OCI-LY1 (cell line): ENCODE measurements around the gene PGBD5.
"Not testable (repeated sequence)": the region's sequence is repeated elsewhere in the genome, so short reads cannot be mapped to it uniquely, and the experiment has no call there.

Source experiments
- H2AFZ ChIP-seq: fragments of 200-600 bp; sonication (generic), shearing (Covaris generic); 2 replicates; pipeline ENCODE4 v1.6.0; 2014; ENCODE audit warnings: antibody characterized with exemption, mild to moderate bottlenecking, low read length
- H3F3A ChIP-seq: fragments of 200-600 bp; sonication (generic), shearing (Covaris generic); 2 replicates; pipeline ENCODE4 v1.6.0; 2014; ENCODE audit warnings: mild to moderate bottlenecking, antibody characterized with exemption, low read length, moderate library complexity; ENCODE audit not compliant: insufficient read depth
- H3K27ac ChIP-seq: fragments of 200-600 bp; sonication (generic); 2 replicates; pipeline ENCODE4 v1.5.1; 2014; ENCODE audit warnings: low read length, mixed run types, mild to moderate bottlenecking, low read depth; ENCODE audit not compliant: poor library complexity, severe bottlenecking
- H3K27me3 ChIP-seq: fragments of 200-600 bp; sonication (generic); 2 replicates; pipeline ENCODE4 v1.6.0; 2014; ENCODE audit warnings: antibody characterized with exemption, mild to moderate bottlenecking, low read length, moderate library complexity; ENCODE audit not compliant: insufficient read depth
- H3K36me3 ChIP-seq: fragments of 200-600 bp; sonication (generic); 2 replicates; pipeline ENCODE4 v1.6.1; 2014; ENCODE audit warnings: mild to moderate bottlenecking, antibody characterized with exemption, low read length, moderate library complexity, mixed read lengths; ENCODE audit not compliant: insufficient read depth
- H3K4me1 ChIP-seq: fragments of 200-600 bp; sonication (generic); 2 replicates; pipeline ENCODE4 v1.5.1; 2014; ENCODE audit warnings: mild to moderate bottlenecking, low read length, moderate library complexity; ENCODE audit not compliant: insufficient read depth, severe bottlenecking
- H3K4me2 ChIP-seq: fragments of 200-600 bp; sonication (generic), shearing (Covaris generic); 2 replicates; pipeline ENCODE4 v1.6.1; 2014; ENCODE audit warnings: low read length
- H3K4me3 ChIP-seq: fragments of 200-600 bp; sonication (generic); 2 replicates; pipeline ENCODE4 v1.5.1; 2014; ENCODE audit warnings: low read length, low read depth, mild to moderate bottlenecking, mixed read lengths; ENCODE audit not compliant: poor library complexity, severe bottlenecking
- H3K79me2 ChIP-seq: fragments of 200-600 bp; shearing (Covaris generic); 2 replicates; pipeline ENCODE4 v1.6.1; 2016; ENCODE audit warnings: mixed run types, low read length, mixed read lengths; ENCODE audit not compliant: insufficient read depth
- H3K9ac ChIP-seq: fragments of 200-600 bp; sonication (generic), shearing (Covaris generic); 2 replicates; pipeline ENCODE4 v1.6.1; 2014; ENCODE audit warnings: mild to moderate bottlenecking, low read length, mixed read lengths
- H3K9me2 ChIP-seq: fragments of 200-600 bp; sonication (generic), shearing (Covaris generic); 2 replicates; pipeline ENCODE4 v1.6.1; 2014; ENCODE audit warnings: low read depth, mild to moderate bottlenecking, low read length, mixed read lengths
- H3K9me3 ChIP-seq: fragments of 200-600 bp; shearing (Covaris generic); 2 replicates; pipeline ENCODE4 v1.6.1; 2014; ENCODE audit warnings: low read length, mixed read lengths
- H4K20me1 ChIP-seq: fragments of 200-600 bp; sonication (generic), shearing (Covaris generic); 2 replicates; pipeline ENCODE4 v1.6.0; 2016; ENCODE audit warnings: mild to moderate bottlenecking, low read length; ENCODE audit not compliant: insufficient read depth
- EZH2 ChIP-seq: fragments of 200-600 bp; sonication (generic), shearing (Covaris generic); IDR thresholded peaks from 2 replicates; pipeline ENCODE4 v1.8.0; 2017; ENCODE audit warnings: borderline replicate concordance, mixed run types, mild to moderate bottlenecking, antibody characterized with exemption, low read length, moderate library complexity, mixed read lengths
- TF ChIP-seq, protein P1 (sequence below): fragments of 200-600 bp; sonication (generic), shearing (Covaris generic); IDR thresholded peaks from 2 replicates; pipeline ENCODE4 v1.5.1; 2017; ENCODE audit warnings: mild to moderate bottlenecking, antibody characterized with exemption, low read length, moderate library complexity, mixed read lengths

PGBD5 gene

GRCh38 chr1:230426246-230427093, at the start of gene PGBD5:
TSS of gene PGBD5 (minus strand) at chr1:230426332. CDS start at chr1:230425928, 404 bp downstream.
- H2AFZ ChIP-seq, result no peak within 1 kb of the TSS
- no peaks in the 10 kb centered on the region for H3K9me3 ChIP-seq
- no peaks in the 10 kb centered on the region for H3K27me3 ChIP-seq
- H3K9me2 ChIP-seq, result no peaks in the 10 kb centered on the region
- H3K4me1 ChIP-seq, result no peaks in the 10 kb centered on the region
- H3K4me3 ChIP-seq, result peak within 1 kb of the TSS; percentile 56
- H3K4me2 ChIP-seq, result peak within 1 kb of the TSS; percentile 54
- no peaks in the 10 kb centered on the region for H3F3A ChIP-seq
- TF ChIP-seq EZH2, result no peak
- TF ChIP-seq, protein P1, sequence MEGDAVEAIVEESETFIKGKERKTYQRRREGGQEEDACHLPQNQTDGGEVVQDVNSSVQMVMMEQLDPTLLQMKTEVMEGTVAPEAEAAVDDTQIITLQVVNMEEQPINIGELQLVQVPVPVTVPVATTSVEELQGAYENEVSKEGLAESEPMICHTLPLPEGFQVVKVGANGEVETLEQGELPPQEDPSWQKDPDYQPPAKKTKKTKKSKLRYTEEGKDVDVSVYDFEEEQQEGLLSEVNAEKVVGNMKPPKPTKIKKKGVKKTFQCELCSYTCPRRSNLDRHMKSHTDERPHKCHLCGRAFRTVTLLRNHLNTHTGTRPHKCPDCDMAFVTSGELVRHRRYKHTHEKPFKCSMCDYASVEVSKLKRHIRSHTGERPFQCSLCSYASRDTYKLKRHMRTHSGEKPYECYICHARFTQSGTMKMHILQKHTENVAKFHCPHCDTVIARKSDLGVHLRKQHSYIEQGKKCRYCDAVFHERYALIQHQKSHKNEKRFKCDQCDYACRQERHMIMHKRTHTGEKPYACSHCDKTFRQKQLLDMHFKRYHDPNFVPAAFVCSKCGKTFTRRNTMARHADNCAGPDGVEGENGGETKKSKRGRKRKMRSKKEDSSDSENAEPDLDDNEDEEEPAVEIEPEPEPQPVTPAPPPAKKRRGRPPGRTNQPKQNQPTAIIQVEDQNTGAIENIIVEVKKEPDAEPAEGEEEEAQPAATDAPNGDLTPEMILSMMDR, result no peak
- H3K79me2 ChIP-seq, result no peaks in the 10 kb centered on the region
- H3K36me3 ChIP-seq, result no peaks in the 10 kb centered on the region
- H3K27ac ChIP-seq, result no peak within 1 kb of the TSS
- no peaks in the 10 kb centered on the region for H4K20me1 ChIP-seq
- no peak within 1 kb of the TSS for H3K9ac ChIP-seq

DNA sequence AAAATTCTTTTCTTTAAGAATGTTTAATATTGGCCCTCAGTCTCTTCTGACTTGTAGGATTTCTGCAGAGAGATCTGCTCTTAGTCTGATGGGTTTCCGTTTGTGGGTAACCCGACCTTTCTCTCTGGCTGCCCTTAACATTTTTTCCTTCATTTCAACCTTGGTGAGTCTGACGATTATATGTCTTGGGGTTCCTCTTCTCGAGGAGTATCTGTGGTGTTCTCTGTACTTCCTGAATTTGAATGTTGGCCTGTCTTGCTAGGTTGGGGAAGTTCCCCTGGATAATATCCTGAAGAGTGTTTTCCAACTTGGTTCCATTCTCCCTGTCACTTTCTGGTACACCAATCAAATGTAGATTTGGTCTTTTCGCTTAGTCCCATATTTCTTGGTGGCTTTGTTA, 48.8 kb upstream of the PGBD5 start:
- not testable (repeated sequence) for H3K9me3 ChIP-seq, H3K27me3 ChIP-seq, H2AFZ ChIP-seq, H3F3A ChIP-seq, H3K4me2 ChIP-seq, H3K4me1 ChIP-seq, H3K79me2 ChIP-seq, H3K9me2 ChIP-seq, H3K4me3 ChIP-seq, H4K20me1 ChIP-seq, H3K36me3 ChIP-seq, H3K27ac ChIP-seq, H3K9ac ChIP-seq

GRCh38 chr1:230470750-230471149, 44.6 kb upstream of the PGBD5 start:
- not testable (repeated sequence) for H3K36me3 ChIP-seq, H3K9me3 ChIP-seq, H3K27ac ChIP-seq, H3K4me3 ChIP-seq, H3K4me1 ChIP-seq, H3K27me3 ChIP-seq, H3K4me2 ChIP-seq, H3F3A ChIP-seq, H4K20me1 ChIP-seq, H3K9ac ChIP-seq, H3K9me2 ChIP-seq, H3K79me2 ChIP-seq, H2AFZ ChIP-seq

- Histone ChIP-seq H3K4me3 (no peak overlapping the region), H3K4me1 (no peaks in the 10 kb centered on the region), H2AFZ (no peak overlapping the region), H3K9me3 (no peaks in the 10 kb centered on the region; the same call in 1 of the 2 replicates), H3K27ac (no peak overlapping the region), H4K20me1 (no peaks in the 10 kb centered on the region), H3K27me3 (no peaks in the 10 kb centered on the region), H3F3A (no peaks in the 10 kb centered on the region), H3K36me3 (no peaks in the 10 kb centered on the region), H3K79me2 (no peaks in the 10 kb centered on the region), H3K4me2 (no peak overlapping the region), H3K9me2 (no peaks in the 10 kb centered on the region), H3K9ac (no peak overlapping the region)
- no peak for TF ChIP-seq EZH2
- TF ChIP-seq, protein P1, result no peak
Measured at GRCh38 chr1:230469271-230469670, 43.1 kb upstream of the PGBD5 start.
